Uterus (tissue), 2 donors: ENCODE measurements around the gene TNKS1BP1.

Experiments used
- POLR2A ChIP-seq, 2 donors: fragments of 450-650 bp; IDR thresholded peaks; one replicate each; pipeline ENCODE4 v1.6.1; 2016; ENCODE audit warnings: antibody characterized with exemption in 2 of 2, mild to moderate bottlenecking in 1 of 2, moderate library complexity in 1 of 2
- TF ChIP-seq, protein P1 (sequence below), 4 experiments: fragments of 200-600 bp in 2 of 4; fragments of 450-650 bp in 2 of 4; sonication (generic) in 2 of 4; IDR thresholded peaks; one replicate each; pipeline ENCODE4 v1.5.1; 2016 to 2019; ENCODE audit warnings: antibody characterized with exemption in 4 of 4, mild to moderate bottlenecking in 2 of 4, moderate library complexity in 1 of 4

DNA sequence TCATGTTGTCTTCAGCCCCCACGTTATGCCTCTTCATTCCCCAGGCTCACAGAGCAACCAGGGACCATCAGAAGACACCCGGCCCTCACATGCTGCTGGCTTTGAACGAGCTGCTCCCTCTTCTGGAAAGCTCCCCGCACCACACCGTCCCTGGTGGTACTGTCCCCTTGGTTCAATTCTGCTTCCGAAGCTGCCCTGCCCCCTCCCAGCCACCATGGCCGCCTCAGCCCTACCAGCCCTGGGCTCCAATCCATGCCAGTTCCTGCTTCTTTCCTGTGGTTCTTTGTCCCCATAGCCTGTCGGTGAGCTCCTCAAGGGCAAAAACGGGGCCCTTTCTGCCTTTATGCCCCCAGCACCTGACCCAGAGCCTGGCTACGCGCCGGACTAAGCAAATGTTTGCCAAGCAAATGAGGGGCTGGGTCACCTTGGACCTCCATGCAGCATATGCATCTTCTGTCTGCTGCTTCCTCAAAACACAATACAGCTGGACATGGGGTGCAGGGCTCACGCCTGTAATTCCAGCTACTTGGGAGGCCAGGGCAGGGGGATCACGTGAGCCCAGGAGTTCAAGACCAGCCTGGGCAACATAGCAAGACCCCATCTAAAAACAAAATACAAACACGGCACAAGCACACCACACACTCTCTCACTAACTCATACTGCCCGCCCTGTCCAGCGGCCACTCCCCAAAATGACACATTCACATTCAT lies 21.3 kb downstream of the TNKS1BP1 start:
- no peak for TF ChIP-seq POLR2A (IDR thresholded peaks at IDR 0.05)
- TF ChIP-seq, protein P1, sequence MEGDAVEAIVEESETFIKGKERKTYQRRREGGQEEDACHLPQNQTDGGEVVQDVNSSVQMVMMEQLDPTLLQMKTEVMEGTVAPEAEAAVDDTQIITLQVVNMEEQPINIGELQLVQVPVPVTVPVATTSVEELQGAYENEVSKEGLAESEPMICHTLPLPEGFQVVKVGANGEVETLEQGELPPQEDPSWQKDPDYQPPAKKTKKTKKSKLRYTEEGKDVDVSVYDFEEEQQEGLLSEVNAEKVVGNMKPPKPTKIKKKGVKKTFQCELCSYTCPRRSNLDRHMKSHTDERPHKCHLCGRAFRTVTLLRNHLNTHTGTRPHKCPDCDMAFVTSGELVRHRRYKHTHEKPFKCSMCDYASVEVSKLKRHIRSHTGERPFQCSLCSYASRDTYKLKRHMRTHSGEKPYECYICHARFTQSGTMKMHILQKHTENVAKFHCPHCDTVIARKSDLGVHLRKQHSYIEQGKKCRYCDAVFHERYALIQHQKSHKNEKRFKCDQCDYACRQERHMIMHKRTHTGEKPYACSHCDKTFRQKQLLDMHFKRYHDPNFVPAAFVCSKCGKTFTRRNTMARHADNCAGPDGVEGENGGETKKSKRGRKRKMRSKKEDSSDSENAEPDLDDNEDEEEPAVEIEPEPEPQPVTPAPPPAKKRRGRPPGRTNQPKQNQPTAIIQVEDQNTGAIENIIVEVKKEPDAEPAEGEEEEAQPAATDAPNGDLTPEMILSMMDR (IDR thresholded peaks at IDR 0.05): no peak
